T-helper 22 cell (primary cell): ENCODE results near the gene SLC6A13.
"Not testable (repeated sequence)": the region's sequence is repeated elsewhere in the genome, so short reads cannot be mapped to it uniquely, and the experiment has no call there.

Source experiments
- DNase-seq: peaks from one replicate; pipeline ENCODE4 v3.0.0-alpha.2; 2020; ENCODE audit warnings: low read depth

SLC6A13 gene

GRCh38 chr12:262817-263216, at the start of gene SLC6A13:
TSS of gene SLC6A13 (minus strand) at chr12:262836. CDS start at chr12:260052, 2,784 bp downstream.
- DNase-seq = no peak

GRCh38 chr12:308511-308910, 45.9 kb upstream of the SLC6A13 start:
- no peak for DNase-seq

GRCh38 chr12:307406-307805, 44.8 kb upstream of the SLC6A13 start:
- DNase-seq = no peak

- DNase-seq = no peak
These were observed 42.2 kb upstream of the SLC6A13 start for GRCh38 chr12:304805-305204.

GRCh38 chr12:302766-303165, 40.1 kb upstream of the SLC6A13 start:
- not testable (repeated sequence) for DNase-seq

- not testable (repeated sequence) for DNase-seq
These were observed 37.5 kb upstream of the SLC6A13 start for GRCh38 chr12:300166-300565.

GRCh38 chr12:299511-299910, 36.9 kb upstream of the SLC6A13 start:
- not testable (repeated sequence) for DNase-seq

- not testable (repeated sequence) for DNase-seq
These were observed 35.4 kb upstream of the SLC6A13 start for GRCh38 chr12:298059-298458.

GRCh38 chr12:295132-295531, 32.5 kb upstream of the SLC6A13 start:
- no peak for DNase-seq

GRCh38 chr12:293199-293598, 30.6 kb upstream of the SLC6A13 start:
- no peak for DNase-seq

GRCh38 chr12:292186-292585, 29.6 kb upstream of the SLC6A13 start:
- DNase-seq = no peak

GRCh38 chr12:291153-291723, 28.6 kb upstream of the SLC6A13 start:
- no peak for DNase-seq

GRCh38 chr12:288687-289086, 26.1 kb upstream of the SLC6A13 start:
- no peak for DNase-seq

- DNase-seq = no peak
These were observed 24.1 kb upstream of the SLC6A13 start for GRCh38 chr12:286531-287300.

- DNase-seq = no peak
These were observed 15.4 kb upstream of the SLC6A13 start for GRCh38 chr12:278046-278445.

GRCh38 chr12:275812-276211, 13.2 kb upstream of the SLC6A13 start:
- no peak for DNase-seq

GRCh38 chr12:273382-273781, 10.7 kb upstream of the SLC6A13 start:
- DNase-seq = no peak

- no peak for DNase-seq
These were observed 10.3 kb upstream of the SLC6A13 start for GRCh38 chr12:272942-273341.

- no peak for DNase-seq
These were observed 8.5 kb upstream of the SLC6A13 start for GRCh38 chr12:271161-271560.

- DNase-seq = no peak
These were observed 6.6 kb upstream of the SLC6A13 start for GRCh38 chr12:269191-269590.

GRCh38 chr12:268483-268840, 5.8 kb upstream of the SLC6A13 start:
- no peak for DNase-seq

- DNase-seq = no peak
These were observed 5.2 kb upstream of the SLC6A13 start for GRCh38 chr12:267581-268482.

- DNase-seq = no peak
These were observed 2.5 kb upstream of the SLC6A13 start for GRCh38 chr12:265096-265495.
